Calu3 (cell line): Measurements from ENCODE around the gene ZNF124. TPM values are rescaled to one million over a fixed set of nuclear protein-coding genes. Genes with fewer than 3 reads are reported as not detected.

Experiments
- BruUV-seq: library from RNA; stranded (reverse); fragments of 400-500 nt; replicated peaks from 2 replicates; lab custom pipeline; 2021; lab: Mats Ljungman, UMichigan
- CTCF ChIA-PET: fragments of 300-600 bp; sonication (Branson Sonifier 250); formaldehyde crosslinking; loops from one replicate; lab custom pipeline; 2022; ENCODE audit warnings: antibody characterized with exemption; lab: Charles Lee
- DNase-seq: peaks from one replicate; pipeline ENCODE4 v3.0.0; 2022
- H3K27ac Mint-ChIP-seq: one replicate; pipeline ENCODE4 v1.8.0; 2022; ENCODE audit warnings: mixed read lengths; ENCODE audit not compliant: unreplicated experiment
- H3K27me3 Mint-ChIP-seq: one replicate; pipeline ENCODE4 v1.8.0; 2022; ENCODE audit warnings: mixed read lengths; ENCODE audit not compliant: unreplicated experiment
- H3K36me3 Mint-ChIP-seq: one replicate; pipeline ENCODE4 v1.8.0; 2022; ENCODE audit warnings: mild to moderate bottlenecking, moderate library complexity, mixed read lengths; ENCODE audit not compliant: insufficient read depth, unreplicated experiment
- H3K4me1 Mint-ChIP-seq: one replicate; pipeline ENCODE4 v1.8.0; 2022; ENCODE audit warnings: mild to moderate bottlenecking, low read depth, mixed read lengths; ENCODE audit not compliant: unreplicated experiment
- H3K4me3 Mint-ChIP-seq: one replicate; pipeline ENCODE4 v1.8.0; 2022; ENCODE audit warnings: mild to moderate bottlenecking, low read depth, moderate library complexity, mixed read lengths; ENCODE audit not compliant: unreplicated experiment
- H3K9me3 Mint-ChIP-seq: one replicate; pipeline ENCODE4 v1.8.0; 2022; ENCODE audit warnings: low read depth, mixed read lengths; ENCODE audit not compliant: unreplicated experiment
- CTCF ChIP-seq: fragments of 200-600 bp; IDR thresholded peaks from one replicate; pipeline ENCODE4 v1.8.0; 2022; ENCODE audit warnings: antibody characterized with exemption; ENCODE audit not compliant: unreplicated experiment
- intact Hi-C: fragments of 100-400 bp; cut with micrococcal nuclease; formaldehyde crosslinking; loops from one replicate; pipeline ENCODE4 v1.10.0; 2022; ENCODE audit not compliant: unreplicated experiment
- total RNA-seq: library from RNA; stranded (reverse); gene quantifications from 2 replicates; pipeline ENCODE4 v1.2.3, GENCODE V29; 2022

ZNF124 gene
- total RNA-seq, 1 experiment from 2014 or later, result 45.6 TPM

GRCh38 chr1:247111700-247112478 lies 59.9 kb downstream of the ZNF124 start:
- CTCF ChIA-PET, result interaction anchor here (1.2 kb wide), 2 partner anchors 13 to 33 kb away, joined by 3 to 14 read pairs; partner anchors contain the start of gene ZNF670
- no peak for TF ChIP-seq CTCF
- no TSS peak for BruUV-seq
- Mint-ChIP-seq H3K27ac (no peak overlapping the region), H3K36me3 (peaks cover 30% of the 10 kb centered on the region), H3K27me3 (peaks cover 14% of the 10 kb centered on the region), H3K9me3 (peaks cover 15% of the 10 kb centered on the region), H3K4me3 (peak overlapping the region; percentile 76), H3K4me1 (peaks cover 8% of the 10 kb centered on the region)
- intact Hi-C loops, result no loop called here
- peak; percentile 67 for DNase-seq

- CTCF ChIA-PET, result interaction anchor here (1.2 kb wide), 1 partner anchor 14 kb away, joined by 14 read pairs; no protein-coding TSS in a partner anchor
- peaks cover 15% of the 10 kb centered on the region for H3K9me3 Mint-ChIP-seq
- no TSS peak for BruUV-seq
- peak overlapping the region; percentile 76 for H3K4me3 Mint-ChIP-seq
- H3K27me3 Mint-ChIP-seq, result peaks cover 14% of the 10 kb centered on the region
- intact Hi-C loops, result no loop called here
- TF ChIP-seq CTCF, result no peak
- peak; percentile 28 for DNase-seq
- H3K4me1 Mint-ChIP-seq, result peaks cover 8% of the 10 kb centered on the region
- H3K27ac Mint-ChIP-seq, result peak overlapping the region; percentile 32
- peaks cover 30% of the 10 kb centered on the region for H3K36me3 Mint-ChIP-seq
These were observed 60.5 kb downstream of the ZNF124 start for GRCh38 chr1:247111259-247111699.

- TF ChIP-seq CTCF, result no peak
- Mint-ChIP-seq H3K27me3 (peaks cover 14% of the 10 kb centered on the region), H3K9me3 (peaks cover 15% of the 10 kb centered on the region), H3K4me3 (peak overlapping the region; percentile 76), H3K36me3 (peaks cover 30% of the 10 kb centered on the region), H3K4me1 (peaks cover 8% of the 10 kb centered on the region), H3K27ac (peak overlapping the region; percentile 32)
- CTCF ChIA-PET, result no interaction called here
- no peak for DNase-seq
- intact Hi-C loops, result no loop called here
- TSS peak; percentile 36 for BruUV-seq
These were observed 61.1 kb downstream of the ZNF124 start for GRCh38 chr1:247110627-247111258.

- Mint-ChIP-seq H3K9me3 (peaks cover 20% of the 10 kb centered on the region), H3K27ac (no peak overlapping the region), H3K36me3 (peaks cover 31% of the 10 kb centered on the region), H3K4me1 (peaks cover 13% of the 10 kb centered on the region), H3K4me3 (no peak overlapping the region), H3K27me3 (peaks cover 14% of the 10 kb centered on the region)
- TF ChIP-seq CTCF, result no peak
- BruUV-seq, result no TSS peak
- intact Hi-C loops, result loop anchor here (10.0 kb wide), 1 partner anchor 173 kb away; the partner anchor contains the start of gene AHCTF1
- CTCF ChIA-PET, result no interaction called here
- no peak for DNase-seq
These were observed 64.1 kb downstream of the ZNF124 start for GRCh38 chr1:247107694-247108093.
